NCI-H460 (cell line): ENCODE results near the gene SIPA1. TPM values are rescaled to one million over a fixed set of nuclear protein-coding genes. Genes with fewer than 3 reads are reported as not detected.

Experiments
- DNase-seq: peaks from one replicate; pipeline ENCODE4 v3.0.0-alpha.2; 2016; ENCODE audit warnings: low read depth; ENCODE audit errors: extremely low read depth
- small RNA-seq, 2 experiments: library from RNA; depleted of rRNA; stranded (forward); fragments of <200 nt; gene quantifications; one replicate each; pipeline ENCODE3, GENCODE V24; 2014
- total RNA-seq: library from RNA; depleted of rRNA; stranded (reverse); fragments of >200 nt; shearing (Covaris generic); gene quantifications from 2 replicates; pipeline ENCODE4 v1.2.3, GENCODE V29; 2014; rRNA removed

Gene SIPA1
- total RNA-seq, 1 experiment from 2014 or later = 6.0 TPM

GRCh38 chr11:65696802-65697552, 59.1 kb downstream of the SIPA1 start:
- no peak for DNase-seq

DNA sequence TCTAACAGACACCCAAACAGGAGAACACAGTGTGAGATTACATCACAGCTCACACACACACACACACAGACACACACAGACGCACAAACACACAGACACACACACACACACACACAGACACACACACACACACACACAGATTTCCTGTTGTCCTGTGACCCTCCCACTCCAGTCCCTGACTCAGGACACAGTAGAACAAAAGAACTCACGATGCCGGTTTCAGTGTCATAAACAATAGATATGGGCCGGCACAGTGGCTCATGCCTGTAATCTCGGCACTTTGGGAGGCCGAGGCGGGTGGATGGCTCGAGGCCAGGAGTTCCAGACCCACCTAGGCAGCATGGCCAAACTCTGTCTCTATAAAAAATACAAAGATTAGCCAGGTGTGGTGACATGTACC, 60.3 kb downstream of the SIPA1 start:
- no peak for DNase-seq

DNA sequence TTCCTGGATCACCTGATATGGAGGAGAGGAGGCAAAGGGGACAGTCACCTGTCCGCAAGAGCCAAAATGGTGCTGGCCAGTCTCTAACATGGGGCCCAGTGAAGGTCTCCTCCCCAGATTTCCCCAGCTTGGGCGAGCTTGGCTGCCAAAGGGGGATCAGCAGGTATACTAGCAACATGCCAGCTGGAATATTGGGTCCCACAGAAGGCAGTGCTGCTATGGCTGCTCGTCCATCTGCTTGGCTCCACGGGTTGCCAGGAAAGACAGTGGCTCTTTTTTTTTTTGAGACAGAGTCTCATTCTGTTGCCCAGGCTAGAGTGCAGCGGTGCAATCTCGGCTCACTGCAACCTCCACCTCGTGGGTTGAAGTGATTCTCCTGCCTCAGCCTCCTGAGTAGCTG, 61.4 kb downstream of the SIPA1 start:
- no peak for DNase-seq

DNA sequence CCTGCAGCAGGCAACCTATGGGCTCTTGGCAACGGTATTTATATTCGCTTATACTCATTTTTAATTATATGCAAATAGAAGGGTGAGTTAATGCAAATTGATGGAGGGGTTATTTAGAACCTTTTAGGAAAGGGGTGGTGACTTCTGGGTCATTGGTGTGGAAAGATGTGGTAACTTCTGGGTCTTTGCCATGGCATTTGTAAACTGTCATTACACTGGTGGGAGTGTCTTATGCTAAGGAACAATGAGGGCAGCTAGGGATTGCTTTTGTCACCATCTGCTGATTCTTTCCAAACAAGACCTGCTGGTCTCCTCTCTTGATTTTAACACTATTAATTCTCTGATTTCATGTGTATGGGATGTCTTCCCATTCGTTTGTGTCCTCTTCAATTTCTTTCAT, 62.5 kb downstream of the SIPA1 start:
- DNase-seq = no peak

Small RNA genes lying within 50 kb of the gene (small RNA-seq; reads per million reads assigned to genes)
- gene MIR4489 = 0 reads per million in 2 experiments
- gene MIR4690 = 0 reads per million in 2 experiments
- gene RN7SL309P = 0 reads per million in 2 experiments

Other genes starting within 250 kb of the SIPA1 start
- 50.1 and 58.2 TPM in 2 replicates for gene NEAT1, start 215.3 kb upstream of the SIPA1 start, total RNA-seq
- gene MALAT1, start 139.1 kb upstream of the SIPA1 start, total RNA-seq = 1,855 and 2,221 TPM in 2 replicates
- gene SCYL1, start 113.0 kb upstream of the SIPA1 start, total RNA-seq = 45.0 and 47.3 TPM in 2 replicates
- 13.9 and 23.9 TPM in 2 replicates for gene LTBP3, start 79.7 kb upstream of the SIPA1 start, total RNA-seq
- gene ZNRD2, start 67.6 kb upstream of the SIPA1 start, total RNA-seq = 14.9 and 20.6 TPM in 2 replicates
- 6.6 and 11.5 TPM in 2 replicates for gene FAM89B, start 65.6 kb upstream of the SIPA1 start, total RNA-seq
- 12.8 and 15.3 TPM in 2 replicates for gene EHBP1L1, start 62.0 kb upstream of the SIPA1 start, total RNA-seq
- not detected in 2 replicates for gene KCNK7, start 42.3 kb upstream of the SIPA1 start, total RNA-seq
- gene MAP3K11, start 23.9 kb upstream of the SIPA1 start, total RNA-seq = 15.9 and 19.2 TPM in 2 replicates
- gene PCNX3, start 22.3 kb upstream of the SIPA1 start, total RNA-seq = 12.3 and 13.8 TPM in 2 replicates
- 31.5 and 34.7 TPM in 2 replicates for gene RELA, start 24.8 kb downstream of the SIPA1 start, total RNA-seq
- gene KAT5, start 74.2 kb downstream of the SIPA1 start, total RNA-seq = 32.7 and 35.9 TPM in 2 replicates
- 13.9 and 15.4 TPM in 2 replicates for gene RNASEH2C, start 82.7 kb downstream of the SIPA1 start, total RNA-seq
- 7.6 and 8.3 TPM in 2 replicates for gene AP5B1, start 142.9 kb downstream of the SIPA1 start, total RNA-seq
- not detected in 2 replicates for gene OVOL1, start 149.0 kb downstream of the SIPA1 start, total RNA-seq
- gene SNX32, start 195.9 kb downstream of the SIPA1 start, total RNA-seq = 0.05 TPM in 1 of 2 replicates, not detected in the other
- 362 and 364 TPM in 2 replicates for gene CFL1, start 220.1 kb downstream of the SIPA1 start, total RNA-seq
- gene MUS81, start 222.3 kb downstream of the SIPA1 start, total RNA-seq = 36.8 and 39.1 TPM in 2 replicates
- 1.0 and 2.8 TPM in 2 replicates for gene EFEMP2, start 234.7 kb downstream of the SIPA1 start, total RNA-seq
- not detected in 2 replicates for gene CTSW, start 241.7 kb downstream of the SIPA1 start, total RNA-seq